Measurements from ENCODE around the gene ITPA. TPM values are rescaled to one million over a fixed set of nuclear protein-coding genes. Genes with fewer than 3 reads are reported as not detected.

Gene ITPA
- total RNA-seq, 2 experiments from 2014 or later, result 38.2 to 42.1 TPM

GRCh38 chr20:3167738-3168078 lies 41.6 kb upstream of the ITPA start:
- CTCF ChIA-PET, result interaction anchor here (0.5 to 1.3 kb wide), 3 partner anchors 36 to 114 kb away, joined by 3 to 5 read pairs (median 4); no protein-coding TSS in a partner anchor
- intact Hi-C loops (cut with micrococcal nuclease), result no loop called here
- H3K4me1 Mint-ChIP-seq (ENCODE audit: low read depth), result peaks cover 13% of the 10 kb centered on the region
- DNase-seq, result no peak
- H3K27me3 Mint-ChIP-seq (ENCODE audit: low read depth), result peaks cover 4% of the 10 kb centered on the region
- peak overlapping the region; percentile 18 for H3K4me3 Mint-ChIP-seq
- no peaks in the 10 kb centered on the region for H3K36me3 Mint-ChIP-seq (ENCODE audit: low read depth)
- no peaks in the 10 kb centered on the region for H3K9me3 Mint-ChIP-seq
- H3K27ac Mint-ChIP-seq, result no peak overlapping the region

- Mint-ChIP-seq H3K9me3 (no peaks in the 10 kb centered on the region), H3K36me3 (ENCODE audit: low read depth) (no peaks in the 10 kb centered on the region), H3K27me3 (ENCODE audit: low read depth) (peaks cover 4% of the 10 kb centered on the region), H3K4me3 (no peak overlapping the region), H3K27ac (peak overlapping the region; percentile 39), H3K4me1 (ENCODE audit: low read depth) (peaks cover 13% of the 10 kb centered on the region)
- DNase-seq, result peak; percentile 33
- CTCF ChIA-PET, result interaction anchor here (0.5 to 1.3 kb wide), 3 partner anchors 36 to 115 kb away, joined by 3 to 5 read pairs (median 4); no protein-coding TSS in a partner anchor
- intact Hi-C loops (cut with micrococcal nuclease), result no loop called here
These were observed 41.0 kb upstream of the ITPA start for GRCh38 chr20:3168079-3168828.

- H3K27ac Mint-ChIP-seq, result peak overlapping the region; percentile 39
- peaks cover 13% of the 10 kb centered on the region for H3K4me1 Mint-ChIP-seq (ENCODE audit: low read depth)
- intact Hi-C loops (cut with micrococcal nuclease), result no loop called here
- H3K9me3 Mint-ChIP-seq, result no peaks in the 10 kb centered on the region
- CTCF ChIA-PET, result interaction anchor here (0.7 to 1.1 kb wide), 2 partner anchors 11 to 12 kb away, joined by 3 to 6 read pairs; no protein-coding TSS in a partner anchor
- H3K36me3 Mint-ChIP-seq (ENCODE audit: low read depth), result no peaks in the 10 kb centered on the region
- peaks cover 6% of the 10 kb centered on the region for H3K27me3 Mint-ChIP-seq (ENCODE audit: low read depth)
- H3K4me3 Mint-ChIP-seq, result no peak overlapping the region
- DNase-seq, result no peak
These were observed 40.3 kb upstream of the ITPA start for GRCh38 chr20:3168829-3169590.

- H3K4me3 Mint-ChIP-seq, result peak overlapping the region; percentile 72
- H3K27me3 Mint-ChIP-seq (ENCODE audit: low read depth), result peaks cover 13% of the 10 kb centered on the region
- H3K4me1 Mint-ChIP-seq (ENCODE audit: low read depth), result peaks cover 20% of the 10 kb centered on the region
- H3K9me3 Mint-ChIP-seq, result no peaks in the 10 kb centered on the region
- no peak overlapping the region for H3K27ac Mint-ChIP-seq
- no peaks in the 10 kb centered on the region for H3K36me3 Mint-ChIP-seq (ENCODE audit: low read depth)
- intact Hi-C loops (cut with micrococcal nuclease), result loop anchor here (5.0 kb wide), 1 partner anchor 54 kb away; no protein-coding TSS in a partner anchor
- CTCF ChIA-PET, result interaction anchor here (0.8 kb wide), 1 partner anchor 145 kb away, joined by 3 read pairs; no protein-coding TSS in a partner anchor
- no peak for DNase-seq
These were observed 37.7 kb upstream of the ITPA start for GRCh38 chr20:3171391-3172125.

GRCh38 chr20:3172126-3172932 lies 37.0 kb upstream of the ITPA start:
- no peak for DNase-seq
- intact Hi-C loops (cut with micrococcal nuclease), result loop anchor here (5.0 kb wide), 1 partner anchor 55 kb away; no protein-coding TSS in a partner anchor
- H3K27ac Mint-ChIP-seq, result peak overlapping the region; percentile 26
- CTCF ChIA-PET, result interaction anchor here (0.7 to 0.8 kb wide), 3 partner anchors 29 to 144 kb away, joined by 3 read pairs; no protein-coding TSS in a partner anchor
- peak overlapping the region; percentile 72 for H3K4me3 Mint-ChIP-seq
- no peaks in the 10 kb centered on the region for H3K36me3 Mint-ChIP-seq (ENCODE audit: low read depth)
- no peaks in the 10 kb centered on the region for H3K9me3 Mint-ChIP-seq
- H3K4me1 Mint-ChIP-seq (ENCODE audit: low read depth), result peaks cover 18% of the 10 kb centered on the region
- H3K27me3 Mint-ChIP-seq (ENCODE audit: low read depth), result peaks cover 13% of the 10 kb centered on the region

- Mint-ChIP-seq H3K4me3 (peak within 1 kb of the TSS; percentile 83), H3K27me3 (ENCODE audit: low read depth) (peaks cover 13% of the 10 kb centered on the region), H3K27ac (no peak within 1 kb of the TSS), H3K4me1 (ENCODE audit: low read depth) (peaks cover 16% of the 10 kb centered on the region), H3K9me3 (no peaks in the 10 kb centered on the region), H3K36me3 (ENCODE audit: low read depth) (no peaks in the 10 kb centered on the region)
- CTCF ChIA-PET, result interaction anchor here (0.5 to 0.7 kb wide), 4 partner anchors 28 to 119 kb away, joined by 3 read pairs; no protein-coding TSS in a partner anchor
- intact Hi-C loops (cut with micrococcal nuclease), result loop anchor here (1.0 to 5.0 kb wide), 2 partner anchors 16 to 56 kb away; no protein-coding TSS in a partner anchor
- peak; percentile 79 for DNase-seq
These were observed 36.2 kb upstream of the ITPA start, which contains the start of gene LZTS3 for GRCh38 chr20:3172933-3173609. Gene LZTS3, minus strand, starts transcription at chr20:3173549. Its CDS starts 6,386 bp downstream, at chr20:3167163.

- intact Hi-C loops (cut with micrococcal nuclease), result loop anchor here (1.0 to 5.0 kb wide), 3 partner anchors 17 to 57 kb away; partner anchors contain the start of gene DDRGK1
- H3K27me3 Mint-ChIP-seq (ENCODE audit: low read depth), result peaks cover 11% of the 10 kb centered on the region
- CTCF ChIA-PET, result interaction anchor here (0.5 to 0.7 kb wide), 2 partner anchors 55 to 120 kb away, joined by 3 read pairs; no protein-coding TSS in a partner anchor
- H3K27ac Mint-ChIP-seq, result no peak overlapping the region
- no peaks in the 10 kb centered on the region for H3K36me3 Mint-ChIP-seq (ENCODE audit: low read depth)
- peak; percentile 89 for DNase-seq
- peak overlapping the region; percentile 83 for H3K4me3 Mint-ChIP-seq
- no peaks in the 10 kb centered on the region for H3K9me3 Mint-ChIP-seq
- peaks cover 12% of the 10 kb centered on the region for H3K4me1 Mint-ChIP-seq (ENCODE audit: low read depth)
These were observed 35.5 kb upstream of the ITPA start for GRCh38 chr20:3173610-3174441.

- H3K27me3 Mint-ChIP-seq (ENCODE audit: low read depth), result peaks cover 9% of the 10 kb centered on the region
- no peak overlapping the region for H3K27ac Mint-ChIP-seq
- H3K9me3 Mint-ChIP-seq, result no peaks in the 10 kb centered on the region
- no peaks in the 10 kb centered on the region for H3K36me3 Mint-ChIP-seq (ENCODE audit: low read depth)
- DNase-seq, result no peak
- intact Hi-C loops (cut with micrococcal nuclease), result loop anchor here (1.0 to 5.0 kb wide), 2 partner anchors 30 to 57 kb away; partner anchors contain the start of gene DDRGK1
- CTCF ChIA-PET, result interaction anchor here (0.9 kb wide), 1 partner anchor 10 kb away, joined by 3 read pairs; no protein-coding TSS in a partner anchor
- peak overlapping the region; percentile 83 for H3K4me3 Mint-ChIP-seq
- peaks cover 12% of the 10 kb centered on the region for H3K4me1 Mint-ChIP-seq (ENCODE audit: low read depth)
These were observed 34.6 kb upstream of the ITPA start for GRCh38 chr20:3174442-3175261.

GRCh38 chr20:3175270-3175669 lies 34.0 kb upstream of the ITPA start:
- peaks cover 12% of the 10 kb centered on the region for H3K4me1 Mint-ChIP-seq (ENCODE audit: low read depth)
- H3K27ac Mint-ChIP-seq, result no peak overlapping the region
- CTCF ChIA-PET, result interaction anchor here (0.9 kb wide), 1 partner anchor 9 kb away, joined by 3 read pairs; no protein-coding TSS in a partner anchor
- no peaks in the 10 kb centered on the region for H3K9me3 Mint-ChIP-seq
- no peaks in the 10 kb centered on the region for H3K36me3 Mint-ChIP-seq (ENCODE audit: low read depth)
- peaks cover 9% of the 10 kb centered on the region for H3K27me3 Mint-ChIP-seq (ENCODE audit: low read depth)
- no peak for DNase-seq
- no peak overlapping the region for H3K4me3 Mint-ChIP-seq
- intact Hi-C loops (cut with micrococcal nuclease), result no loop called here
